Endothelial cell of umbilical vein (primary cell): ENCODE results near the gene AUTS2. TPM values are rescaled to one million over a fixed set of nuclear protein-coding genes. Genes with fewer than 3 reads are reported as not detected.

Experiments
- BruUV-seq: library from RNA; stranded (reverse); fragments of 400-500 nt; replicated peaks from 2 replicates; lab custom pipeline; 2021; lab: Mats Ljungman, UMichigan
- CTCF ChIA-PET: fragments of 300-600, 350-600 bp; sonication (Branson Sonifier 250); formaldehyde crosslinking; loops from one replicate; lab custom pipeline; 2021; ENCODE audit warnings: antibody characterized with exemption, inconsistent platforms; lab: Charles Lee
- POLR2A ChIA-PET: fragments of 300-600, 350-600 bp; sonication (Branson Sonifier 250); formaldehyde crosslinking; loops from one replicate; lab custom pipeline; 2021; ENCODE audit warnings: antibody characterized with exemption, inconsistent platforms; lab: Charles Lee
- DNase-seq: peaks from one replicate; pipeline ENCODE4 v3.0.0-alpha.2; 2011; ENCODE audit warnings: low read depth, low spot score
- FAIRE-seq: peaks from 2 replicates; lab custom pipeline; 2011; peaks lifted over from hg19 to GRCh38; lab: Jason Lieb, UNC
- H2AFZ ChIP-seq: 2 replicates; pipeline ENCODE4 v1.6.0; 2012; ENCODE audit warnings: low read depth, low read length, control low read depth, inconsistent platforms
- H3K27ac ChIP-seq: 2 replicates; pipeline ENCODE4 v1.5.1; 2011; ENCODE audit warnings: low read depth, mild to moderate bottlenecking, control low read depth, low read length, moderate library complexity; ENCODE audit not compliant: insufficient read depth
- H3K27me3 ChIP-seq, 2 experiments: 2 replicates each; pipeline versions ENCODE4 v1.6.0 to v1.6.1; 2011; ENCODE audit warnings: low read length in 2 of 2, mixed read lengths in 1 of 2; ENCODE audit not compliant: control insufficient read depth in 2 of 2, insufficient read depth in 2 of 2
- H3K36me3 ChIP-seq, 2 experiments: 2 replicates in 1 of 2; 3 replicates in 1 of 2; pipeline ENCODE4 v1.5.1; 2011; ENCODE audit warnings: low read length in 2 of 2, mild to moderate bottlenecking in 1 of 2, moderate library complexity in 1 of 2; ENCODE audit not compliant: control insufficient read depth in 2 of 2, insufficient read depth in 2 of 2; ENCODE audit errors: extremely low read depth in 1 of 2
- H3K4me1 ChIP-seq: 3 replicates; pipeline ENCODE4 v1.5.1; 2011; ENCODE audit warnings: mild to moderate bottlenecking, low read length; ENCODE audit not compliant: control insufficient read depth, insufficient read depth; ENCODE audit errors: extremely low read depth
- H3K4me2 ChIP-seq: 2 replicates; pipeline ENCODE4 v1.6.1; 2011; ENCODE audit warnings: low read length, control low read depth, mixed read lengths; ENCODE audit not compliant: insufficient read depth
- H3K4me3 ChIP-seq, 3 experiments: fragments of 200-600 bp in 1 of 3; sonication (generic), shearing (Covaris generic) in 1 of 3; replicated peaks in 1 of 3; 2 replicates each; pipeline ENCODE4 v1.5.1; 2011 to 2016; ENCODE audit warnings: control low read depth in 3 of 3, low read length in 3 of 3, mild to moderate bottlenecking in 2 of 3, inconsistent platforms in 1 of 3, low read depth in 1 of 3, moderate library complexity in 1 of 3; ENCODE audit not compliant: insufficient read depth in 1 of 3
- H3K79me2 ChIP-seq: 2 replicates; pipeline ENCODE4 v1.6.0; 2012; ENCODE audit warnings: low read length, inconsistent platforms; ENCODE audit not compliant: control insufficient read depth, insufficient read depth
- H3K9ac ChIP-seq: replicated peaks from 2 replicates; pipeline ENCODE3; 2011; ENCODE audit warnings: low read length, control low read depth; ENCODE audit not compliant: insufficient read depth; ENCODE audit errors: extremely low read depth
- H3K9me1 ChIP-seq: replicated peaks from 3 replicates; pipeline ENCODE4 v1.6.0; 2011; ENCODE audit warnings: mild to moderate bottlenecking, low read length; ENCODE audit not compliant: control insufficient read depth, insufficient read depth; ENCODE audit errors: extremely low read depth
- H3K9me3 ChIP-seq: replicated peaks from 2 replicates; pipeline ENCODE4 v1.5.1; 2012; ENCODE audit warnings: low read length, inconsistent platforms; ENCODE audit not compliant: control insufficient read depth, insufficient read depth
- H4K20me1 ChIP-seq: replicated peaks from 2 replicates; pipeline ENCODE3; 2011; ENCODE audit warnings: mild to moderate bottlenecking, low read length; ENCODE audit not compliant: control insufficient read depth, insufficient read depth; ENCODE audit errors: extremely low read depth
- CTCF ChIP-seq, 2 donors: IDR thresholded peaks; 1 replicate in 1 of 2; 2 replicates in 1 of 2; pipeline ENCODE4 v1.5.1; 2011; ENCODE audit warnings: low read length in 2 of 2, mild to moderate bottlenecking in 2 of 2, moderate library complexity in 2 of 2, control low read depth in 1 of 2, inconsistent platforms in 1 of 2, low read depth in 1 of 2; ENCODE audit not compliant: insufficient read depth in 1 of 2; ENCODE audit errors: extremely low read depth in 1 of 2
- EZH2 ChIP-seq: IDR thresholded peaks from 2 replicates; pipeline ENCODE4 v1.6.1; 2012; ENCODE audit warnings: borderline replicate concordance, low read depth, mild to moderate bottlenecking, moderate library complexity, low read length, inconsistent platforms; ENCODE audit not compliant: severe bottlenecking
- FOS ChIP-seq: IDR thresholded peaks from 2 replicates; pipeline ENCODE4 v1.6.1; 2011; ENCODE audit warnings: mild to moderate bottlenecking, low read length, moderate library complexity, borderline replicate concordance; ENCODE audit not compliant: insufficient read depth
- GATA2 ChIP-seq: IDR thresholded peaks from 2 replicates; pipeline ENCODE4 v1.7.0; 2011; ENCODE audit warnings: low read depth, mild to moderate bottlenecking, moderate library complexity, mixed read lengths, low read length; ENCODE audit not compliant: insufficient read length, insufficient read depth
- JUN ChIP-seq: IDR thresholded peaks from 2 replicates; pipeline ENCODE4 v1.6.1; 2011; ENCODE audit warnings: borderline replicate concordance, low read depth; ENCODE audit not compliant: insufficient read length, insufficient read depth
- MAX ChIP-seq: IDR thresholded peaks from 2 replicates; pipeline ENCODE4 v1.6.1; 2011; ENCODE audit not compliant: insufficient read depth, insufficient read length
- MYC ChIP-seq: IDR thresholded peaks from one replicate; pipeline ENCODE4 v1.6.1; 2011; ENCODE audit warnings: mild to moderate bottlenecking, low read depth, low read length
- POLR2A ChIP-seq: IDR thresholded peaks from 2 replicates; pipeline ENCODE4 v1.6.1; 2012; ENCODE audit warnings: low read depth, mild to moderate bottlenecking, control low read depth, low read length
- POLR2AphosphoS5 ChIP-seq: IDR thresholded peaks from 2 replicates; pipeline ENCODE4 v1.6.1; 2012; ENCODE audit warnings: low read depth, mild to moderate bottlenecking, control low read depth, low read length, moderate library complexity; ENCODE audit not compliant: insufficient read depth
- dilution Hi-C: fragments of 300-500 bp; cut with MboI; formaldehyde crosslinking; loops from one replicate; pipeline ENCODE4 v1.15.0; 2019; ENCODE audit warnings: low sequenced_read_pairs; ENCODE audit not compliant: extremely low pct_ligation_motif_present
- intact Hi-C: fragments of 100-400 bp; cut with micrococcal nuclease; formaldehyde crosslinking; loops from one replicate; pipeline ENCODE4 v1.10.0; 2022
- polyA plus RNA-seq, 4 experiments: library from polyadenylated mRNA; depleted of rRNA in 3 of 4; stranded (reverse) in 3 of 4; unstranded in 1 of 4; fragments of >200 nt; gene quantifications; 2 replicates each; pipeline versions ENCODE4 v1.2.1 to v1.2.3, GENCODE V29; 2011 to 2012; ENCODE audit warnings: missing spikeins in 1 of 4
- total RNA-seq: library from RNA; stranded (reverse); gene quantifications from 2 replicates; pipeline ENCODE4 v1.2.3, GENCODE V29; 2021

The AUTS2 gene
- total and polyA plus RNA-seq, 2 donors (not counting 3 experiments of a cell fraction or from before 2014, with no cell fraction given) = 0.59 to 8.0 TPM

DNA sequence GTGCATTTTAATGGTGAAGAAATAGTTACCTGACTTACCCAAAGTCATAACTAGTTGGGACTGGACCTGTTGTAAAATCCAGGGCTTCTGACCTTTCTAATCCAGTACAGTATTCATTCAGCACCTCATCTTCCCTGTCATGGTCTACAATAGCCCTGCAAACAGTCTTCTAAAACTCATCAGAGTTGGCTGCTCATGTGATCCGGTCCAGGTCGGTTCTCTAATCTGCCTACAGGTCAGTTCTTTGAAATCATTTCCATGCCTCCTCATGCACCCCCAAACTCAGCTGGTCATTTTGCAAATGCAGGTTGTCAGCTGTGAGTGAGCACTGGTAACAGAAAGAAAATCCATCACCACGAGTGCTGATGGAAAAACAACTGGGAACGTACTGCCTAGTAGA, 1082.0 kb downstream of the AUTS2 start:
- no peaks in the 10 kb centered on the region for H3K79me2 ChIP-seq
- no peaks in the 10 kb centered on the region for H3K4me1 ChIP-seq
- POLR2A ChIA-PET = no interaction called here
- BruUV-seq = no TSS peak
- no peak overlapping the region for H2AFZ ChIP-seq
- CTCF ChIA-PET = no interaction called here
- intact Hi-C loops = no loop called here
- dilution Hi-C loops = no loop called here
- no peaks in the 10 kb centered on the region for H3K36me3 ChIP-seq
- no peak overlapping the region for H3K4me3 ChIP-seq
- no peak overlapping the region for H3K4me2 ChIP-seq
- no peak overlapping the region for H3K27ac ChIP-seq
- no peaks in the 10 kb centered on the region for H3K27me3 ChIP-seq
- H3K9me3 ChIP-seq = no peaks in the 10 kb centered on the region
- H4K20me1 ChIP-seq = no peaks in the 10 kb centered on the region
- DNase-seq = no peak
- H3K9ac ChIP-seq = no peak overlapping the region
- no peaks in the 10 kb centered on the region for H3K9me1 ChIP-seq
- no peak for TF ChIP-seq CTCF (IDR thresholded peaks at IDR 0.05; ENCODE audit: extremely low read depth in 1 of 2, insufficient read depth in 1 of 2, low read depth in 1 of 2, low read length in 2 of 2)
- TF ChIP-seq MAX = no peak
- TF ChIP-seq GATA2 = no peak
- TF ChIP-seq POLR2AphosphoS5 = no peak
- no peak for TF ChIP-seq FOS
- TF ChIP-seq POLR2A = no peak
- TF ChIP-seq JUN = no peak
- TF ChIP-seq MYC = no peak
- TF ChIP-seq EZH2 = no peak
- no peak for FAIRE-seq
